Neural cell (in vitro differentiated cells): ENCODE data around the gene NIPSNAP3A. TPM values are rescaled to one million over a fixed set of nuclear protein-coding genes. Genes with fewer than 3 reads are reported as not detected.

Experiments used
- H2AFZ ChIP-seq: fragments of 200-600, 300-800 bp; sonication (generic), shearing (Covaris generic); 2 replicates; pipeline ENCODE4 v1.6.0; 2014; ENCODE audit warnings: low read depth, mild to moderate bottlenecking, antibody characterized with exemption, low read length, moderate library complexity
- H3F3A ChIP-seq: fragments of 200-600 bp; shearing (Covaris generic); 2 replicates; pipeline ENCODE4 v1.6.1; 2016; ENCODE audit warnings: mild to moderate bottlenecking, moderate library complexity, mixed read lengths, antibody characterized with exemption, low read length; ENCODE audit not compliant: insufficient read depth, poor library complexity, severe bottlenecking
- H3K27ac ChIP-seq: fragments of 200-600, 300-800 bp; sonication (generic), shearing (Covaris generic); 2 replicates; pipeline ENCODE4 v1.5.1; 2014; ENCODE audit warnings: mild to moderate bottlenecking, low read length, moderate library complexity
- H3K27me3 ChIP-seq: fragments of 300-800, 200-600 bp; sonication (generic), shearing (Covaris generic); 2 replicates; pipeline ENCODE4 v1.6.0; 2014; ENCODE audit warnings: mild to moderate bottlenecking, low read depth, low read length, moderate library complexity; ENCODE audit not compliant: insufficient read depth
- H3K36me3 ChIP-seq: fragments of 300-800, 200-600 bp; sonication (generic), shearing (Covaris generic); 2 replicates; pipeline ENCODE4 v1.5.1; 2014; ENCODE audit warnings: mild to moderate bottlenecking, antibody characterized with exemption, low read length, moderate library complexity; ENCODE audit not compliant: insufficient read depth
- H3K4me2 ChIP-seq: fragments of 300-800, 200-600 bp; sonication (generic), shearing (Covaris generic); 2 replicates; pipeline ENCODE4 v1.6.0; 2014; ENCODE audit warnings: mild to moderate bottlenecking, low read length
- H3K4me3 ChIP-seq: fragments of 300-800, 200-600 bp; sonication (generic), shearing (Covaris generic); 2 replicates; pipeline ENCODE4 v1.5.1; 2014; ENCODE audit warnings: mild to moderate bottlenecking, low read length, moderate library complexity
- H3K79me2 ChIP-seq: fragments of 200-600 bp; shearing (Covaris generic); replicated peaks from 2 replicates; pipeline ENCODE4 v1.6.0; 2014; ENCODE audit warnings: mild to moderate bottlenecking, low read length, moderate library complexity; ENCODE audit not compliant: insufficient read depth
- H3K9ac ChIP-seq: fragments of 300-800, 200-600 bp; sonication (generic), shearing (Covaris generic); 2 replicates; pipeline ENCODE4 v1.6.1; 2016; ENCODE audit warnings: mild to moderate bottlenecking, low read length, mixed read lengths
- H3K9me2 ChIP-seq: fragments of 200-600 bp; shearing (Covaris generic); 2 replicates; pipeline ENCODE4 v1.6.1; 2016; ENCODE audit warnings: mild to moderate bottlenecking, low read length, mixed read lengths; ENCODE audit not compliant: insufficient read depth
- H3K9me3 ChIP-seq: fragments of 200-600, 300-800 bp; sonication (generic), shearing (Covaris generic); 2 replicates; pipeline ENCODE4 v1.6.1; 2016; ENCODE audit warnings: mild to moderate bottlenecking, mixed run types, low read length, moderate library complexity, mixed read lengths
- H4K20me1 ChIP-seq: fragments of 200-600 bp; shearing (Covaris generic); 2 replicates; pipeline ENCODE4 v1.6.1; 2016; ENCODE audit warnings: mild to moderate bottlenecking, mixed run types; ENCODE audit not compliant: insufficient read depth
- EP300 ChIP-seq: fragments of 450-650 bp; conservative IDR thresholded peaks from 2 replicates; pipeline ENCODE4 v1.6.1; 2014; ENCODE audit warnings: antibody characterized with exemption, mild to moderate bottlenecking, moderate library complexity; ENCODE audit not compliant: poor library complexity, severe bottlenecking
- EZH2 ChIP-seq: fragments of 200-600, 300-800 bp; shearing (Covaris generic), sonication (generic); IDR thresholded peaks from 2 replicates; pipeline ENCODE4 v1.6.1; 2014; ENCODE audit warnings: antibody characterized with exemption, low read length, borderline replicate concordance, mild to moderate bottlenecking; ENCODE audit not compliant: insufficient read depth, poor library complexity, severe bottlenecking
- MXI1 ChIP-seq: fragments of 450-650 bp; conservative IDR thresholded peaks from 2 replicates; pipeline ENCODE4 v1.6.1; 2014; ENCODE audit warnings: antibody characterized with exemption, mild to moderate bottlenecking; ENCODE audit not compliant: poor library complexity, severe bottlenecking
- POLR2AphosphoS5 ChIP-seq: IDR thresholded peaks from 2 replicates; pipeline ENCODE4 v1.6.1; 2012
- RAD21 ChIP-seq: fragments of 450-650 bp; conservative IDR thresholded peaks from 2 replicates; pipeline ENCODE4 v1.6.1; 2014; ENCODE audit warnings: antibody characterized with exemption, mild to moderate bottlenecking, moderate library complexity
- SMC3 ChIP-seq: fragments of 450-650 bp; conservative IDR thresholded peaks from 2 replicates; pipeline ENCODE4 v1.6.1; 2014; ENCODE audit warnings: antibody characterized with exemption, mild to moderate bottlenecking, moderate library complexity; ENCODE audit not compliant: poor library complexity
- TAF1 ChIP-seq: IDR thresholded peaks from 2 replicates; pipeline ENCODE4 v1.6.1; 2012; ENCODE audit warnings: low read depth
- polyA plus RNA-seq: library from polyadenylated mRNA; depleted of rRNA; stranded (reverse); fragments of >200 nt; gene quantifications from 2 replicates; pipeline ENCODE4 v1.2.3, GENCODE V29; 2014
- TF ChIP-seq, protein P1 (sequence below): IDR thresholded peaks from 2 replicates; pipeline ENCODE4 v1.6.1; 2012; ENCODE audit warnings: borderline replicate concordance
- TF ChIP-seq, protein P2 (sequence below): fragments of 450-650 bp; IDR thresholded peaks from 2 replicates; pipeline ENCODE4 v1.5.1; 2014; ENCODE audit warnings: antibody characterized with exemption, mild to moderate bottlenecking, moderate library complexity; ENCODE audit not compliant: poor library complexity, severe bottlenecking

The NIPSNAP3A gene
- polyA plus RNA-seq, 1 donor from 2014 or later = 51.9 TPM

DNA sequence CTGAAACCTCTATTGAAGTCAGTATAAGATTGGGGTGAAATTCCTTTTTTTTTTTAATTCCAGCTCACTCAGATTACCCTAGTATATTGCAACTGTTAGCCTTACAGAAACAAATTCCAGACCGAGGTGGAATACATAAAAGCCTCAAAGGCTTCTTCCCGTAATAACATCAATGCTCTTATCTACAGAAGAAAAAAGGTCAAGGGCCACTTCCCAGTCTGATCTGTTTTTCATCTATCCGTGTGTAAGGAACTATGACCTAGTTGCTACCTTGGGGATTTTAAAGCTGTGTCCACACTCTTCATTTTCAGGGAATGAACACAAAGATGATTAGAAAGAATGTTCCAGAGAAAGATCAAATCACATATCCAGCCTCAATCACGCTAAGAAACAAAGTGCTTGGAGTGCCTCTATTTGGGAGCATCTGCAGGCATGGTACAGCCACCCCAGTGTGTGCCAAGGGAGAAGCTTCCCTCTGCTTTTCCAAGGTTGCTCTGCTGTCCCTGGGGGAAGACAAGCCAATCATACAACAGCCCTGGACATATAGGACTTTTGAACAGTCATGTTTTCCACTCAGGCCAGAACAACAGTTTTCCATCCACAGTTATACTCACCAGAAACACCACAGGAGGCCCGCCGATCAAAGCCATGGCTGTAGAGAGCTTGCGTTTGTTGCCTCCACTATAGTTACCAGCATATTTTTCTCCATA is 40.0 kb downstream of the NIPSNAP3A start:
- no peaks in the 10 kb centered on the region for H4K20me1 ChIP-seq
- H3K4me3 ChIP-seq = no peak overlapping the region
- H3K27me3 ChIP-seq = no peaks in the 10 kb centered on the region
- no peaks in the 10 kb centered on the region for H3K79me2 ChIP-seq
- TF ChIP-seq RAD21 = no peak
- TF ChIP-seq, protein P1, sequence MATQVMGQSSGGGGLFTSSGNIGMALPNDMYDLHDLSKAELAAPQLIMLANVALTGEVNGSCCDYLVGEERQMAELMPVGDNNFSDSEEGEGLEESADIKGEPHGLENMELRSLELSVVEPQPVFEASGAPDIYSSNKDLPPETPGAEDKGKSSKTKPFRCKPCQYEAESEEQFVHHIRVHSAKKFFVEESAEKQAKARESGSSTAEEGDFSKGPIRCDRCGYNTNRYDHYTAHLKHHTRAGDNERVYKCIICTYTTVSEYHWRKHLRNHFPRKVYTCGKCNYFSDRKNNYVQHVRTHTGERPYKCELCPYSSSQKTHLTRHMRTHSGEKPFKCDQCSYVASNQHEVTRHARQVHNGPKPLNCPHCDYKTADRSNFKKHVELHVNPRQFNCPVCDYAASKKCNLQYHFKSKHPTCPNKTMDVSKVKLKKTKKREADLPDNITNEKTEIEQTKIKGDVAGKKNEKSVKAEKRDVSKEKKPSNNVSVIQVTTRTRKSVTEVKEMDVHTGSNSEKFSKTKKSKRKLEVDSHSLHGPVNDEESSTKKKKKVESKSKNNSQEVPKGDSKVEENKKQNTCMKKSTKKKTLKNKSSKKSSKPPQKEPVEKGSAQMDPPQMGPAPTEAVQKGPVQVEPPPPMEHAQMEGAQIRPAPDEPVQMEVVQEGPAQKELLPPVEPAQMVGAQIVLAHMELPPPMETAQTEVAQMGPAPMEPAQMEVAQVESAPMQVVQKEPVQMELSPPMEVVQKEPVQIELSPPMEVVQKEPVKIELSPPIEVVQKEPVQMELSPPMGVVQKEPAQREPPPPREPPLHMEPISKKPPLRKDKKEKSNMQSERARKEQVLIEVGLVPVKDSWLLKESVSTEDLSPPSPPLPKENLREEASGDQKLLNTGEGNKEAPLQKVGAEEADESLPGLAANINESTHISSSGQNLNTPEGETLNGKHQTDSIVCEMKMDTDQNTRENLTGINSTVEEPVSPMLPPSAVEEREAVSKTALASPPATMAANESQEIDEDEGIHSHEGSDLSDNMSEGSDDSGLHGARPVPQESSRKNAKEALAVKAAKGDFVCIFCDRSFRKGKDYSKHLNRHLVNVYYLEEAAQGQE = no peak
- H3K9ac ChIP-seq = no peak overlapping the region
- H2AFZ ChIP-seq = no peak overlapping the region
- H3K9me2 ChIP-seq = no peaks in the 10 kb centered on the region
- no peak overlapping the region for H3K27ac ChIP-seq
- H3F3A ChIP-seq = no peaks in the 10 kb centered on the region
- H3K36me3 ChIP-seq = no peaks in the 10 kb centered on the region
- H3K4me2 ChIP-seq = no peak overlapping the region
- H3K9me3 ChIP-seq = no peaks in the 10 kb centered on the region

DNA sequence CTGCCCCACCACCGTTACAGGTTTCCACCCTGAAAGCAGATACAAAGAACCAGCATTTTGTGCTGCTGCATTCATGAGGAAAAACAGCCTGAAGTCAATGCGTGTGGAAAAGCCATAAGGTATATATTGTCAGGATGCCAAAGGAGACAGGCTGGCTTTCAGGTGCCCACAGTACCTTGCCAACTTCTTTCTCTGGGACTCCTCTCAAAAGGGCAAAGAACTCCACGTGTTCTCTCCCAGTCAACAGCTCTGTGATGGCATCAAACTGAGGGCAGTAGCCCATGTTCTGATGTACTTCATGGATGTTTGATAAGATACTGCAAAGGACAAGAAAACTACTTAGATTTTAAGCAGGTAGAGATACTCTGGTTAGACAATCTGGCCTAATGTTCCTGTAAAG is 40.8 kb downstream of the NIPSNAP3A start:
- Histone ChIP-seq H3K9ac (no peak overlapping the region), H3K4me2 (no peak overlapping the region), H3K4me3 (no peak overlapping the region), H3K27me3 (no peaks in the 10 kb centered on the region), H3K9me3 (no peaks in the 10 kb centered on the region), H3K36me3 (no peaks in the 10 kb centered on the region), H3K79me2 (no peaks in the 10 kb centered on the region), H3F3A (no peaks in the 10 kb centered on the region), H3K27ac (no peak overlapping the region), H2AFZ (no peak overlapping the region), H3K9me2 (no peaks in the 10 kb centered on the region), H4K20me1 (no peaks in the 10 kb centered on the region)
- no peak for TF ChIP-seq POLR2AphosphoS5
- TF ChIP-seq RAD21 = no peak
- TF ChIP-seq, protein P2, sequence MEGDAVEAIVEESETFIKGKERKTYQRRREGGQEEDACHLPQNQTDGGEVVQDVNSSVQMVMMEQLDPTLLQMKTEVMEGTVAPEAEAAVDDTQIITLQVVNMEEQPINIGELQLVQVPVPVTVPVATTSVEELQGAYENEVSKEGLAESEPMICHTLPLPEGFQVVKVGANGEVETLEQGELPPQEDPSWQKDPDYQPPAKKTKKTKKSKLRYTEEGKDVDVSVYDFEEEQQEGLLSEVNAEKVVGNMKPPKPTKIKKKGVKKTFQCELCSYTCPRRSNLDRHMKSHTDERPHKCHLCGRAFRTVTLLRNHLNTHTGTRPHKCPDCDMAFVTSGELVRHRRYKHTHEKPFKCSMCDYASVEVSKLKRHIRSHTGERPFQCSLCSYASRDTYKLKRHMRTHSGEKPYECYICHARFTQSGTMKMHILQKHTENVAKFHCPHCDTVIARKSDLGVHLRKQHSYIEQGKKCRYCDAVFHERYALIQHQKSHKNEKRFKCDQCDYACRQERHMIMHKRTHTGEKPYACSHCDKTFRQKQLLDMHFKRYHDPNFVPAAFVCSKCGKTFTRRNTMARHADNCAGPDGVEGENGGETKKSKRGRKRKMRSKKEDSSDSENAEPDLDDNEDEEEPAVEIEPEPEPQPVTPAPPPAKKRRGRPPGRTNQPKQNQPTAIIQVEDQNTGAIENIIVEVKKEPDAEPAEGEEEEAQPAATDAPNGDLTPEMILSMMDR = no peak
- TF ChIP-seq EP300 = no peak
- no peak for TF ChIP-seq TAF1
- TF ChIP-seq EZH2 = no peak
- no peak for TF ChIP-seq MXI1
- no peak for TF ChIP-seq SMC3
- TF ChIP-seq, protein P1 = no peak
